ENCODE data around the gene TUBGCP6. TPM values are rescaled to one million over a fixed set of nuclear protein-coding genes. Genes with fewer than 3 reads are reported as not detected.

Gene TUBGCP6
- total and polyA plus RNA-seq, 2 experiments from 2014 or later = 18.6 to 47.1 TPM

- Mint-ChIP-seq H3K9me3 (no peaks in the 10 kb centered on the region), H3K27ac (no peak overlapping the region), H3K36me3 (ENCODE audit: low read depth) (peaks cover 65% of the 10 kb centered on the region), H3K27me3 (ENCODE audit: insufficient read depth, low read depth, poor library complexity) (peaks cover 1% of the 10 kb centered on the region), H3K4me1 (peaks cover 2% of the 10 kb centered on the region; the same call in 2 of the 3 replicates), H3K4me3 (no peak overlapping the region)
- H3K79me2 ChIP-seq (replicated peaks; ENCODE audit: insufficient read depth) = peaks cover 5% of the 10 kb centered on the region; the same call in 1 of the 2 replicates
- no peaks in the 10 kb centered on the region for H3K27me3 ChIP-seq (ENCODE audit: insufficient read depth)
- H2AFZ ChIP-seq = no peak overlapping the region
- H3F3A ChIP-seq (replicated peaks; ENCODE audit: low read depth) = no peaks in the 10 kb centered on the region
- H3K36me3 ChIP-seq (ENCODE audit: insufficient read depth) = no peaks in the 10 kb centered on the region
- H3K4me2 ChIP-seq = no peak overlapping the region
- DNase-seq (ENCODE audit: low spot score) (no peak), ATAC-seq (no peak)
- no peaks in the 10 kb centered on the region; the same call in 1 of the 2 replicates for H3K4me1 ChIP-seq (ENCODE audit: insufficient read depth)
- H3K27ac ChIP-seq (ENCODE audit: low read depth) = no peak overlapping the region
- H3K4me3 ChIP-seq = no peak overlapping the region
- H4K20me1 ChIP-seq (replicated peaks; ENCODE audit: insufficient read depth) = peaks cover 13% of the 10 kb centered on the region
- TF ChIP-seq CTCF (conservative IDR thresholded peaks at IDR 0.05; ENCODE audit: low read depth in 2 of 2) (no peak), POLR2AphosphoS5 (IDR thresholded peaks at IDR 0.05; ENCODE audit: low read depth) (no peak; the same call in 1 of the 2 replicates), REST (IDR thresholded peaks at IDR 0.05; ENCODE audit: unreplicated experiment) (no peak), EZH2 (IDR thresholded peaks at IDR 0.05; ENCODE audit: low read depth, unreplicated experiment) (no peak), JUNB (IDR thresholded peaks at IDR 0.05; ENCODE audit: unreplicated experiment) (no peak), ZNF331 (CRISPR knock-in tag; IDR thresholded peaks at IDR 0.05; ENCODE audit: low read depth) (no peak), NANOG (IDR thresholded peaks at IDR 0.05; ENCODE audit: borderline replicate concordance) (no peak), STAT1 (IDR thresholded peaks at IDR 0.05; ENCODE audit: unreplicated experiment) (no peak), ZNF114 (CRISPR knock-in tag; IDR thresholded peaks at IDR 0.05) (no peak), ETS1 (IDR thresholded peaks at IDR 0.05) (no peak), ZNF462 (CRISPR knock-in tag; IDR thresholded peaks at IDR 0.05) (no peak), CREB1 (CRISPR knock-in tag; IDR thresholded peaks at IDR 0.05; ENCODE audit: low read depth) (no peak), EZH2phosphoT487 (IDR thresholded peaks at IDR 0.05; ENCODE audit: unreplicated experiment) (no peak)
- no peaks in the 10 kb centered on the region for H3K9me2 ChIP-seq (ENCODE audit: insufficient read depth)
These were observed 27.2 kb downstream of the TUBGCP6 start for GRCh38 chr22:50217543-50218152.
